Measurements from ENCODE around the gene CLSTN2. TPM values are rescaled to one million over a fixed set of nuclear protein-coding genes. Genes with fewer than 3 reads are reported as not detected.
A peak's percentile ranks its signal among the peaks of the same experiment; 100 is the strongest.

The CLSTN2 gene
- total RNA-seq, 1 experiment from 2014 or later, result 0.68 TPM

DNA sequence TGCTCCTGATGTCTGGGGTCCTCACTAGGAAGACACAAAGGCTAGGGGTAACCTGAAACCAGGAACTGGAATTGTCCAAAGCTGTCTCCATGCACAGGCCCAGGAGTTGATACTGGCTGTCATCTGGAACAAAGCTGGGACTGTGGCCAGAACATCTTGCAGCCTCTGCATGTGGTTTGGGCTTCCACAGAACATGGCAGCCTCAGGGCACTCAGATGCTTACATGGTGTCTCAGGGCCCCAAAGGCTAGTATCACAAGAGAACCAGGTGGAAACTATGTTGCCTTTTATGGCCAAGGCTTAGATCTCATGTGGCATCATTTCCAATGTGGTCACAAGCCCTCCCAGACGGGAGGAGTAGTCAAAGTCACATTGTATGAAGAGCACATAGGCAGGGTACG, 407.7 kb downstream of the CLSTN2 start:
- H3K27me3 ChIP-seq (ENCODE audit: insufficient read depth, low read length), result no peaks in the 10 kb centered on the region
- peaks cover 38 to 54% of the 10 kb centered on the region in 2 experiments for H3K4me1 Mint-ChIP-seq
- no CpG with 5 or more reads among the region's 2 CpGs for WGBS (ENCODE audit: extremely low coverage, insufficient read length, low lambda C conversion rate)

More for the DNA sequence above, 407.7 kb downstream of the CLSTN2 start:
- Histone ChIP-seq H2BK5ac (ENCODE audit: insufficient read length, low read length) (no peak overlapping the region), H2AFZ (ENCODE audit: low read length) (no peak overlapping the region), H4K5ac (ENCODE audit: insufficient read length, low read depth, low read length) (no peak overlapping the region), H2BK12ac (ENCODE audit: insufficient read length, low read depth, low read length) (peak overlapping the region; percentile 63), H4K91ac (ENCODE audit: insufficient read length, low read depth, low read length) (no peak overlapping the region), H3K9ac (ENCODE audit: extremely low read depth, insufficient read length, low read length) (no peak overlapping the region), H3T11ph (ENCODE audit: low read length) (no peak overlapping the region), H4K8ac (replicated peaks; ENCODE audit: insufficient read length, low read depth, low read length) (no peak overlapping the region), H3K23me2 (ENCODE audit: insufficient read length, low read depth, low read length, poor library complexity, severe bottlenecking) (no peaks in the 10 kb centered on the region), H3K4me2 (ENCODE audit: insufficient read depth, insufficient read length, low read length) (no peak overlapping the region), H2BK15ac (ENCODE audit: low read depth, low read length) (no peak overlapping the region), H3K9me3 (ENCODE audit: control insufficient read depth, low read depth, low read length) (no peaks in the 10 kb centered on the region), H2AK5ac (ENCODE audit: insufficient read length, low read length) (no peak overlapping the region), H4K20me1 (ENCODE audit: control insufficient read depth, insufficient read depth, insufficient read length) (no peaks in the 10 kb centered on the region), H3K18ac (ENCODE audit: insufficient read length, low read depth, low read length) (peak overlapping the region; percentile 21), H2BK120ac (ENCODE audit: low read depth, low read length, poor library complexity, severe bottlenecking) (no peak overlapping the region), H3K79me2 (ENCODE audit: insufficient read depth, low read length) (no peaks in the 10 kb centered on the region), H3K4ac (ENCODE audit: low read depth, low read length) (no peak overlapping the region), H3K79me1 (ENCODE audit: insufficient read depth, low read depth, low read length, poor library complexity, severe bottlenecking) (no peaks in the 10 kb centered on the region), H3K4me1 (ENCODE audit: insufficient read depth, low read length) (peaks cover 17% of the 10 kb centered on the region), H3K27ac (ENCODE audit: insufficient read length, low read depth, low read length) (peak overlapping the region; percentile 81), H3K23ac (ENCODE audit: insufficient read length, low read depth, low read length) (no peak overlapping the region), H3K56ac (ENCODE audit: insufficient read length, low read depth, low read length) (no peak overlapping the region), H3K14ac (ENCODE audit: insufficient read depth, low read length) (peak overlapping the region; percentile 4; the same call in 1 of the 2 replicates), H2BK20ac (ENCODE audit: low read depth, low read length, poor library complexity, severe bottlenecking) (no peak overlapping the region)
- H3K27me3 Mint-ChIP-seq (ENCODE audit: low read depth), result peaks cover 1% of the 10 kb centered on the region
- peaks cover 0 to 4% (median 0%) of the 10 kb centered on the region in 3 experiments; a peak in 1 of 7 replicates for H3K36me3 Mint-ChIP-seq (ENCODE audit: insufficient read depth in 1 of 3, low read depth in 3 of 3)
- H3K4me3 Mint-ChIP-seq, result no peak overlapping the region
- TF ChIP-seq, protein P1, sequence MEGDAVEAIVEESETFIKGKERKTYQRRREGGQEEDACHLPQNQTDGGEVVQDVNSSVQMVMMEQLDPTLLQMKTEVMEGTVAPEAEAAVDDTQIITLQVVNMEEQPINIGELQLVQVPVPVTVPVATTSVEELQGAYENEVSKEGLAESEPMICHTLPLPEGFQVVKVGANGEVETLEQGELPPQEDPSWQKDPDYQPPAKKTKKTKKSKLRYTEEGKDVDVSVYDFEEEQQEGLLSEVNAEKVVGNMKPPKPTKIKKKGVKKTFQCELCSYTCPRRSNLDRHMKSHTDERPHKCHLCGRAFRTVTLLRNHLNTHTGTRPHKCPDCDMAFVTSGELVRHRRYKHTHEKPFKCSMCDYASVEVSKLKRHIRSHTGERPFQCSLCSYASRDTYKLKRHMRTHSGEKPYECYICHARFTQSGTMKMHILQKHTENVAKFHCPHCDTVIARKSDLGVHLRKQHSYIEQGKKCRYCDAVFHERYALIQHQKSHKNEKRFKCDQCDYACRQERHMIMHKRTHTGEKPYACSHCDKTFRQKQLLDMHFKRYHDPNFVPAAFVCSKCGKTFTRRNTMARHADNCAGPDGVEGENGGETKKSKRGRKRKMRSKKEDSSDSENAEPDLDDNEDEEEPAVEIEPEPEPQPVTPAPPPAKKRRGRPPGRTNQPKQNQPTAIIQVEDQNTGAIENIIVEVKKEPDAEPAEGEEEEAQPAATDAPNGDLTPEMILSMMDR (conservative IDR thresholded peaks at IDR 0.05), result no peak
- no peak for DNase-seq
- H3K27ac Mint-ChIP-seq, result peak overlapping the region in 2 of 3 experiments; percentile 25 to 90; a peak in 4 of 7 replicates
- no peaks in the 10 kb centered on the region for H3K9me3 Mint-ChIP-seq

Measured in H9 (cell line).